Measurements from ENCODE around the gene SLX9. TPM values are rescaled to one million over a fixed set of nuclear protein-coding genes. Genes with fewer than 3 reads are reported as not detected.
A peak's percentile ranks its signal among the peaks of the same experiment; 100 is the strongest.

Gene SLX9
- total and polyA plus RNA-seq, 2 donors (not counting 1 experiment from before 2014, with no cell fraction given) = 11.7 to 15.9 TPM

DNA sequence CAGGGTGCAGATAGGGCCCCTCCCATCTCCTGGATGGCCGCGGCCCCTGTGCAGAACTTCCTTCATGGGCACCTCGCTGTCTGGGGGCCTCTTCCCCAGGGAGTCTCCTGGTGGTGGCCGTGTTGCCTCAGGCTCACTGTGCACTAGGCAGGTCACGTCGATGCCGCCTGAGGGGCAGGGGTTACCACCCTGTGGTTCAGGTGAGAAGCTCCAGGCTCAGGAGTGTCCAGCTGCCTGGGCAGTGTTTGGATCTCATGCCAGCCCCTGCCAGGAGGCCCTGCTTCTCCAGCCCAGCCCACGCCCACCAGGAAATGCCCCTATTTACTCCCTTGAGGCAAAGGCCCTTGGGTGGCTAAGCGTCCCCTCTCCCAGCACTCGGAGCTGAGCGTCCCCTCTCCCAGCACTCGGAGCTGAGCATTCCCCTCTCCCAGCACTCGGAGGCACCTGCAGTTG lies 21.2 kb upstream of the SLX9 start:
- peaks cover 29% of the 10 kb centered on the region for H4K20me1 ChIP-seq (ENCODE audit: control insufficient read depth, insufficient read depth, low read length, poor library complexity, severe bottlenecking)

More for the DNA sequence above, 21.2 kb upstream of the SLX9 start:
- Mint-ChIP-seq H3K4me3 (peak overlapping the region; percentile 69), H3K4me1 (peaks cover 77% of the 10 kb centered on the region), H3K27ac (peak overlapping the region; percentile 78), H3K27me3 (no peaks in the 10 kb centered on the region), H3K9me3 (ENCODE audit: insufficient read depth) (no peaks in the 10 kb centered on the region)
- Histone ChIP-seq H3K27ac (ENCODE audit: low read length in 2 of 2) (peak overlapping the region in 1 of 2 donors; percentile 43), H3K79me2 (ENCODE audit: control insufficient read depth, insufficient read depth, low read length) (peaks cover 91% of the 10 kb centered on the region), H3K9me3 (ENCODE audit: control extremely low read depth in 1 of 3, control insufficient read depth in 2 of 3, insufficient read depth in 1 of 3, low read length in 2 of 3) (no peaks in the 10 kb centered on the region), H3K4me1 (ENCODE audit: control insufficient read depth in 2 of 2, insufficient read depth in 2 of 2, low read length in 2 of 2) (peaks cover 83 to 90% of the 10 kb centered on the region in 2 donors), H2AFZ (ENCODE audit: insufficient read depth, low read depth, low read length, poor library complexity, severe bottlenecking) (no peak overlapping the region), H3K4me2 (replicated peaks; ENCODE audit: low read depth, low read length, poor library complexity, severe bottlenecking) (peak overlapping the region; percentile 90), H3K9ac (ENCODE audit: low read length) (peak overlapping the region; percentile 81), H3K4me3 (ENCODE audit: control extremely low read depth in 1 of 5, extremely low read depth in 1 of 5, insufficient read depth in 1 of 5, low read depth in 2 of 5, low read length in 4 of 5) (peak overlapping the region in 3 of 5 experiments; percentile 6 to 87 (median 74)), H3K36me3 (replicated peaks in 1 of 2; ENCODE audit: control extremely low read depth in 1 of 2, control insufficient read depth in 1 of 2, extremely low read depth in 1 of 2, insufficient read depth in 2 of 2, low read length in 1 of 2) (peaks cover 0 to 27% of the 10 kb centered on the region in 2 experiments), H3K27me3 (replicated peaks in 1 of 4; ENCODE audit: control extremely low read depth in 1 of 4, control insufficient read depth in 3 of 4, insufficient read depth in 4 of 4, low read length in 3 of 4) (no peaks in the 10 kb centered on the region)
- ChIA-PET CTCF (interaction anchor here (0.7 to 10.1 kb wide), 6 partner anchors 7 to 31 kb away, joined by 3 to 108 read pairs (median 6); no protein-coding TSS in a partner anchor), POLR2A (interaction anchor here (0.6 to 1.4 kb wide), 2 partner anchors 10 to 13 kb away, joined by 3 to 6 read pairs; no protein-coding TSS in a partner anchor)
- intact Hi-C loops (cut with micrococcal nuclease) = no loop called here
- ATAC-seq (ENCODE audit: low read depth) (no peak), DNase-seq (no peak)
- WGBS (ENCODE audit: insufficient coverage) = 61% methylated on average over 13 of the region's 13 CpGs
- TF ChIP-seq EZH2 (IDR thresholded peaks at IDR 0.05; ENCODE audit: borderline replicate concordance, insufficient read depth, low read depth, low read length, poor library complexity, severe bottlenecking) = no peak
- TF ChIP-seq, protein P1, sequence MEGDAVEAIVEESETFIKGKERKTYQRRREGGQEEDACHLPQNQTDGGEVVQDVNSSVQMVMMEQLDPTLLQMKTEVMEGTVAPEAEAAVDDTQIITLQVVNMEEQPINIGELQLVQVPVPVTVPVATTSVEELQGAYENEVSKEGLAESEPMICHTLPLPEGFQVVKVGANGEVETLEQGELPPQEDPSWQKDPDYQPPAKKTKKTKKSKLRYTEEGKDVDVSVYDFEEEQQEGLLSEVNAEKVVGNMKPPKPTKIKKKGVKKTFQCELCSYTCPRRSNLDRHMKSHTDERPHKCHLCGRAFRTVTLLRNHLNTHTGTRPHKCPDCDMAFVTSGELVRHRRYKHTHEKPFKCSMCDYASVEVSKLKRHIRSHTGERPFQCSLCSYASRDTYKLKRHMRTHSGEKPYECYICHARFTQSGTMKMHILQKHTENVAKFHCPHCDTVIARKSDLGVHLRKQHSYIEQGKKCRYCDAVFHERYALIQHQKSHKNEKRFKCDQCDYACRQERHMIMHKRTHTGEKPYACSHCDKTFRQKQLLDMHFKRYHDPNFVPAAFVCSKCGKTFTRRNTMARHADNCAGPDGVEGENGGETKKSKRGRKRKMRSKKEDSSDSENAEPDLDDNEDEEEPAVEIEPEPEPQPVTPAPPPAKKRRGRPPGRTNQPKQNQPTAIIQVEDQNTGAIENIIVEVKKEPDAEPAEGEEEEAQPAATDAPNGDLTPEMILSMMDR (IDR thresholded peaks at IDR 0.05) = no peak
